ENCODE measurements around the gene BACE2. TPM values are rescaled to one million over a fixed set of nuclear protein-coding genes. Genes with fewer than 3 reads are reported as not detected.

BACE2 gene
- total and polyA plus RNA-seq, 2 donors (not counting 3 experiments of a cell fraction or from before 2014, with no cell fraction given): 113 to 184 TPM

DNA sequence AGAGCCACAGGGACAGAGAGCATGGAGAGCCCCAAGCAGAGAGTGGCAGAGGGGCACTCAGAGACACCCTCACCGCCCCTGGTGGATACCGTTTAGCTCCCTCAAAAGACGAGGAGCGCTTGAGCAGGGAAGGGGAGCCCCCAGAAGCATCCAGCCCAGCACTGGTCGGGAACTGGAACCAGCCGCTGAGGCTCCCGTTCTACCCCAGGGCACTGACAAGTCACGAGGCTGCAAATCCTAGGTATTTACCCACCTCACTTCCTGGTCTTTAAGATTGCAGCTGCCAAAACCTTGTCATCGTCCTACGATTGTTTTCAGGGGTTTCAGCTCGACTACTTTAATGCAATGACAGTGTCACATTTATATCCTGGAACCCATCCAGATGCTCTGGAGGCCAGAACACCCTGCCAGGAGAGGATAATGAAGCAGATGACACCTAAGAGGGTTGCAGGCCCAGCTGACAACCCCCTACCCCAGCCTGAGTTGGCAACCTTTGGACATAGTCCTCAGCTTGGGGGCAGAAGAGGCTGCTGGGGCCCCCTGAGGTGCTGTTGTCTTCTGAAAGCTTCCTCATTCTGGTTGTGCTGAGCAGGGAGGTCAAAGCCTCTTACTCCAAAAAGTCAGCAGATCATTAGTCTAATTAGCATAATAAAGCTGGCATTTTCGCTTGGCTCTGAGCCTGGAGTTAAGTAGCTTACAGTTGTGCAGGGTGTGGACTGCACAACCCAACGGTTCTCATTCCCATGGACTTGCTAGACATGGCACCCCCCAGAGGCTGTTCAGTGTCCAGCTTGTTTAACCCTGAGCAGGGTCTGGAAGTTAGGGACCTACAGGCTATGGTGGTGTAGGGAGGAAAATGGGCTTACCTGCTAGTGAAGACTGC is 20.6 kb upstream of the BACE2 start:
- BruUV-seq (replicated peaks): no TSS peak
- H3K9ac ChIP-seq (replicated peaks; ENCODE audit: extremely low read depth, insufficient read depth, low read length): no peak overlapping the region
- H3K4me1 ChIP-seq (ENCODE audit: control insufficient read depth, extremely low read depth, insufficient read depth, low read length): no peaks in the 10 kb centered on the region
- FAIRE-seq: no peak
- no peak for DNase-seq (ENCODE audit: low read depth, low spot score)
- no peak overlapping the region for H3K27ac ChIP-seq (ENCODE audit: insufficient read depth, low read depth, low read length)
- TF ChIP-seq, protein P1, sequence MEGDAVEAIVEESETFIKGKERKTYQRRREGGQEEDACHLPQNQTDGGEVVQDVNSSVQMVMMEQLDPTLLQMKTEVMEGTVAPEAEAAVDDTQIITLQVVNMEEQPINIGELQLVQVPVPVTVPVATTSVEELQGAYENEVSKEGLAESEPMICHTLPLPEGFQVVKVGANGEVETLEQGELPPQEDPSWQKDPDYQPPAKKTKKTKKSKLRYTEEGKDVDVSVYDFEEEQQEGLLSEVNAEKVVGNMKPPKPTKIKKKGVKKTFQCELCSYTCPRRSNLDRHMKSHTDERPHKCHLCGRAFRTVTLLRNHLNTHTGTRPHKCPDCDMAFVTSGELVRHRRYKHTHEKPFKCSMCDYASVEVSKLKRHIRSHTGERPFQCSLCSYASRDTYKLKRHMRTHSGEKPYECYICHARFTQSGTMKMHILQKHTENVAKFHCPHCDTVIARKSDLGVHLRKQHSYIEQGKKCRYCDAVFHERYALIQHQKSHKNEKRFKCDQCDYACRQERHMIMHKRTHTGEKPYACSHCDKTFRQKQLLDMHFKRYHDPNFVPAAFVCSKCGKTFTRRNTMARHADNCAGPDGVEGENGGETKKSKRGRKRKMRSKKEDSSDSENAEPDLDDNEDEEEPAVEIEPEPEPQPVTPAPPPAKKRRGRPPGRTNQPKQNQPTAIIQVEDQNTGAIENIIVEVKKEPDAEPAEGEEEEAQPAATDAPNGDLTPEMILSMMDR (IDR thresholded peaks at IDR 0.05; ENCODE audit: extremely low read depth in 1 of 2, insufficient read depth in 1 of 2, low read depth in 1 of 2, low read length in 2 of 2): no peak
- TF ChIP-seq POLR2A (IDR thresholded peaks at IDR 0.05; ENCODE audit: low read depth, low read length): no peak
- TF ChIP-seq JUN (IDR thresholded peaks at IDR 0.05; ENCODE audit: borderline replicate concordance, insufficient read depth, insufficient read length, low read depth): no peak
- POLR2A ChIA-PET: interaction anchor here (0.6 kb wide), 1 partner anchor 26 kb away, joined by 11 read pairs; no protein-coding TSS in a partner anchor
- no peaks in the 10 kb centered on the region for H3K36me3 ChIP-seq (ENCODE audit: control insufficient read depth in 2 of 2, extremely low read depth in 1 of 2, insufficient read depth in 2 of 2, low read length in 2 of 2)
- intact Hi-C loops (cut with micrococcal nuclease) (no loop called here), dilution Hi-C loops (cut with MboI; ENCODE audit: extremely low pct_ligation_motif_present, low sequenced_read_pairs) (no loop called here)
- CTCF ChIA-PET: interaction anchor here (1.0 to 1.9 kb wide), 4 partner anchors 12 to 136 kb away, joined by 3 to 5 read pairs (median 4); no protein-coding TSS in a partner anchor
- H4K20me1 ChIP-seq (replicated peaks; ENCODE audit: control insufficient read depth, extremely low read depth, insufficient read depth, low read length): no peaks in the 10 kb centered on the region
- H3K27me3 ChIP-seq (ENCODE audit: control insufficient read depth in 2 of 2, insufficient read depth in 2 of 2, low read length in 2 of 2): no peaks in the 10 kb centered on the region
- no peak overlapping the region for H3K4me2 ChIP-seq (ENCODE audit: insufficient read depth, low read length)
- no peaks in the 10 kb centered on the region for H3K79me2 ChIP-seq (ENCODE audit: control insufficient read depth, insufficient read depth, low read length)
- H3K4me3 ChIP-seq (replicated peaks in 1 of 3; ENCODE audit: insufficient read depth in 1 of 3, low read depth in 1 of 3, low read length in 3 of 3): no peak overlapping the region
- H2AFZ ChIP-seq (ENCODE audit: low read depth, low read length): no peak overlapping the region
- H3K9me1 ChIP-seq (replicated peaks; ENCODE audit: control insufficient read depth, extremely low read depth, insufficient read depth, low read length): no peaks in the 10 kb centered on the region
- no peaks in the 10 kb centered on the region for H3K9me3 ChIP-seq (replicated peaks; ENCODE audit: control insufficient read depth, insufficient read depth, low read length)

DNA sequence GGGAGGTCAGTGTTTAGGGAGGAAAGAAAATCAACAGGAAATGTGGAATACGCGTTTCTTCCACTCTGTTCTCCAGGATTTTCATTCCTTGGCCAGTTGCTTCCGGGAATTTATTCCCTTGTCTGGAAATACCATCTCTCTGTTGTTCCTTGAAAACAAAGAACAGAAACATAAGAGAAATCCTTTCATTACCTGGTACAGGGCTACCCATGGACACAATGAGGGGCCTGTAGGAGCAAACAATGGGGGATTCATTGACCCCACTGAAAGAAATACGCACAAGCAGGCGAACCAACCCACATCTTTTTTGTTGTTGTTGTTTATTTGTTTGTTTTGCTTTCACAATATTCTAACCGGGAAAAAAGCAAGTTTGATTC is 20.0 kb upstream of the BACE2 start:
- H3K9ac ChIP-seq (replicated peaks; ENCODE audit: extremely low read depth, insufficient read depth, low read length): no peak overlapping the region
- intact Hi-C loops (cut with micrococcal nuclease): no loop called here
- TF ChIP-seq POLR2AphosphoS5 (IDR thresholded peaks at IDR 0.05; ENCODE audit: insufficient read depth, low read depth, low read length): no peak
- TF ChIP-seq, protein P1 (IDR thresholded peaks at IDR 0.05; ENCODE audit: extremely low read depth in 1 of 2, insufficient read depth in 1 of 2, low read depth in 1 of 2, low read length in 2 of 2): no peak
- TF ChIP-seq POLR2A (IDR thresholded peaks at IDR 0.05; ENCODE audit: low read depth, low read length): no peak
- no peak for TF ChIP-seq GATA2 (IDR thresholded peaks at IDR 0.05; ENCODE audit: insufficient read depth, insufficient read length, low read depth, low read length)
- TF ChIP-seq, protein P2, sequence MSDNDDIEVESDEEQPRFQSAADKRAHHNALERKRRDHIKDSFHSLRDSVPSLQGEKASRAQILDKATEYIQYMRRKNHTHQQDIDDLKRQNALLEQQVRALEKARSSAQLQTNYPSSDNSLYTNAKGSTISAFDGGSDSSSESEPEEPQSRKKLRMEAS (IDR thresholded peaks at IDR 0.05; ENCODE audit: insufficient read depth, insufficient read length): no peak
- TF ChIP-seq JUN (IDR thresholded peaks at IDR 0.05; ENCODE audit: borderline replicate concordance, insufficient read depth, insufficient read length, low read depth): no peak
- no peak for TF ChIP-seq EZH2 (IDR thresholded peaks at IDR 0.05; ENCODE audit: borderline replicate concordance, low read depth, low read length, severe bottlenecking)
- no peak for TF ChIP-seq MYC (IDR thresholded peaks at IDR 0.05; ENCODE audit: low read depth, low read length)
- no peak for TF ChIP-seq FOS (IDR thresholded peaks at IDR 0.05; ENCODE audit: borderline replicate concordance, insufficient read depth, low read length)
- no peak overlapping the region for H3K27ac ChIP-seq (ENCODE audit: insufficient read depth, low read depth, low read length)
- DNase-seq (ENCODE audit: low read depth, low spot score) (no peak), FAIRE-seq (peak; percentile 38)
- H3K36me3 ChIP-seq (ENCODE audit: control insufficient read depth in 2 of 2, extremely low read depth in 1 of 2, insufficient read depth in 2 of 2, low read length in 2 of 2): no peaks in the 10 kb centered on the region
- no peaks in the 10 kb centered on the region for H3K9me3 ChIP-seq (replicated peaks; ENCODE audit: control insufficient read depth, insufficient read depth, low read length)
- no TSS peak for BruUV-seq (replicated peaks)
- ChIA-PET CTCF (interaction anchor here (1.4 to 1.9 kb wide), 2 partner anchors 11 to 135 kb away, joined by 4 to 5 read pairs; no protein-coding TSS in a partner anchor), POLR2A (no interaction called here)
- no peaks in the 10 kb centered on the region for H3K27me3 ChIP-seq (ENCODE audit: control insufficient read depth in 2 of 2, insufficient read depth in 2 of 2, low read length in 2 of 2)
- no peak overlapping the region for H3K4me2 ChIP-seq (ENCODE audit: insufficient read depth, low read length)
- no peaks in the 10 kb centered on the region for H4K20me1 ChIP-seq (replicated peaks; ENCODE audit: control insufficient read depth, extremely low read depth, insufficient read depth, low read length)
- H3K4me1 ChIP-seq (ENCODE audit: control insufficient read depth, extremely low read depth, insufficient read depth, low read length): peaks cover 3% of the 10 kb centered on the region
- dilution Hi-C loops (cut with MboI; ENCODE audit: extremely low pct_ligation_motif_present, low sequenced_read_pairs): no loop called here
- H2AFZ ChIP-seq (ENCODE audit: low read depth, low read length): no peak overlapping the region
- H3K79me2 ChIP-seq (ENCODE audit: control insufficient read depth, insufficient read depth, low read length): no peaks in the 10 kb centered on the region
- no peaks in the 10 kb centered on the region for H3K9me1 ChIP-seq (replicated peaks; ENCODE audit: control insufficient read depth, extremely low read depth, insufficient read depth, low read length)
- H3K4me3 ChIP-seq (replicated peaks in 1 of 3; ENCODE audit: insufficient read depth in 1 of 3, low read depth in 1 of 3, low read length in 3 of 3): no peak overlapping the region
